H9 (cell line): ENCODE data around the gene TP53BP2. TPM values are rescaled to one million over a fixed set of nuclear protein-coding genes. Genes with fewer than 3 reads are reported as not detected.
A peak's percentile ranks its signal among the peaks of the same experiment; 100 is the strongest.

Experiments
- DNase-seq: peaks from one replicate; pipeline ENCODE4 v3.0.0-alpha.2; 2017
- H2AFZ ChIP-seq: one replicate; pipeline ENCODE4 v1.6.1; 2013; ENCODE audit warnings: mild to moderate bottlenecking, low read length, control low read depth, moderate library complexity
- H2AK5ac ChIP-seq: 2 replicates; pipeline ENCODE4 v1.6.1; 2013; ENCODE audit warnings: low read length, control low read depth, mixed read lengths; ENCODE audit not compliant: insufficient read length
- H2BK120ac ChIP-seq: one replicate; pipeline ENCODE4 v1.6.1; 2013; ENCODE audit warnings: low read depth, mild to moderate bottlenecking, low read length, control low read depth, inconsistent platforms; ENCODE audit not compliant: poor library complexity, severe bottlenecking
- H2BK12ac ChIP-seq: 2 replicates; pipeline ENCODE4 v1.6.1; 2013; ENCODE audit warnings: low read length, control low read depth, mixed read lengths, low read depth; ENCODE audit not compliant: insufficient read length
- H2BK15ac ChIP-seq: 2 replicates; pipeline ENCODE4 v1.6.1; 2013; ENCODE audit warnings: low read depth, low read length, control low read depth
- H2BK20ac ChIP-seq: one replicate; pipeline ENCODE4 v1.6.1; 2013; ENCODE audit warnings: low read depth, mild to moderate bottlenecking, low read length, control low read depth, inconsistent platforms; ENCODE audit not compliant: poor library complexity, severe bottlenecking
- H2BK5ac ChIP-seq: 2 replicates; pipeline ENCODE4 v1.6.1; 2013; ENCODE audit warnings: low read length, control low read depth, mixed read lengths; ENCODE audit not compliant: insufficient read length
- H3K14ac ChIP-seq: 2 replicates; pipeline ENCODE4 v1.6.1; 2013; ENCODE audit warnings: low read length, control low read depth; ENCODE audit not compliant: insufficient read depth
- H3K18ac ChIP-seq: 2 replicates; pipeline ENCODE4 v1.6.1; 2013; ENCODE audit warnings: low read depth, mild to moderate bottlenecking, mixed read lengths, low read length, control low read depth; ENCODE audit not compliant: insufficient read length
- H3K23ac ChIP-seq: 2 replicates; pipeline ENCODE4 v1.6.1; 2013; ENCODE audit warnings: low read length, control low read depth, mixed read lengths, low read depth; ENCODE audit not compliant: insufficient read length
- H3K23me2 ChIP-seq: 2 replicates; pipeline ENCODE4 v1.6.1; 2013; ENCODE audit warnings: low read depth, mild to moderate bottlenecking, mixed read lengths, low read length, control low read depth; ENCODE audit not compliant: insufficient read length, poor library complexity, severe bottlenecking
- H3K27ac ChIP-seq: 2 replicates; pipeline ENCODE4 v1.5.1; 2013; ENCODE audit warnings: low read length, control low read depth, mixed read lengths, low read depth; ENCODE audit not compliant: insufficient read length
- H3K27me3 ChIP-seq: 2 replicates; pipeline ENCODE4 v1.6.1; 2013; ENCODE audit warnings: low read length, control low read depth, inconsistent platforms; ENCODE audit not compliant: insufficient read depth
- H3K4ac ChIP-seq: 2 replicates; pipeline ENCODE4 v1.6.1; 2013; ENCODE audit warnings: low read depth, mild to moderate bottlenecking, control low read depth, inconsistent platforms, low read length, moderate library complexity
- H3K4me1 ChIP-seq: 2 replicates; pipeline ENCODE4 v1.6.1; 2013; ENCODE audit warnings: low read length, control low read depth, inconsistent platforms; ENCODE audit not compliant: insufficient read depth
- H3K4me2 ChIP-seq: 2 replicates; pipeline ENCODE4 v1.6.1; 2013; ENCODE audit warnings: low read length, control low read depth, mixed read lengths; ENCODE audit not compliant: insufficient read length, insufficient read depth
- H3K56ac ChIP-seq: 2 replicates; pipeline ENCODE4 v1.6.1; 2013; ENCODE audit warnings: low read depth, mild to moderate bottlenecking, mixed read lengths, low read length, control low read depth; ENCODE audit not compliant: insufficient read length
- H3K79me1 ChIP-seq: 2 replicates; pipeline ENCODE4 v1.6.1; 2013; ENCODE audit warnings: low read depth, mild to moderate bottlenecking, moderate library complexity, low read length, control low read depth, inconsistent platforms; ENCODE audit not compliant: insufficient read depth, poor library complexity, severe bottlenecking
- H3K79me2 ChIP-seq: 2 replicates; pipeline ENCODE4 v1.6.1; 2013; ENCODE audit warnings: low read length, control low read depth, inconsistent platforms; ENCODE audit not compliant: insufficient read depth
- H3K9ac ChIP-seq: 2 replicates; pipeline ENCODE4 v1.6.1; 2013; ENCODE audit warnings: low read length, control low read depth, mixed read lengths; ENCODE audit not compliant: insufficient read length; ENCODE audit errors: extremely low read depth
- H3K9me3 ChIP-seq: one replicate; pipeline ENCODE4 v1.6.1; 2013; ENCODE audit warnings: low read depth, low read length, inconsistent platforms; ENCODE audit not compliant: control insufficient read depth
- H3T11ph ChIP-seq: one replicate; pipeline ENCODE4 v1.6.1; 2013; ENCODE audit warnings: mild to moderate bottlenecking, low read length, control low read depth, inconsistent platforms
- H4K20me1 ChIP-seq: one replicate; pipeline ENCODE4 v1.6.1; 2013; ENCODE audit not compliant: control insufficient read depth, insufficient read length, insufficient read depth
- H4K5ac ChIP-seq: 2 replicates; pipeline ENCODE4 v1.6.1; 2013; ENCODE audit warnings: low read depth, mild to moderate bottlenecking, mixed read lengths, low read length, control low read depth; ENCODE audit not compliant: insufficient read length
- H4K8ac ChIP-seq: replicated peaks from 2 replicates; pipeline ENCODE4 v1.6.1; 2013; ENCODE audit warnings: low read length, control low read depth, mixed read lengths, low read depth; ENCODE audit not compliant: insufficient read length
- H4K91ac ChIP-seq: 2 replicates; pipeline ENCODE4 v1.6.1; 2013; ENCODE audit warnings: low read depth, mild to moderate bottlenecking, moderate library complexity, mixed read lengths, low read length, control low read depth; ENCODE audit not compliant: insufficient read length
- H3K27ac Mint-ChIP-seq, 3 experiments: 2 replicates in 2 of 3; 3 replicates in 1 of 3; pipeline ENCODE4 v1.8.0; 2020 to 2021; ENCODE audit warnings: mixed read lengths in 3 of 3, mild to moderate bottlenecking in 1 of 3, moderate library complexity in 1 of 3
- H3K27me3 Mint-ChIP-seq: 2 replicates; pipeline ENCODE4 v1.8.0; 2021; ENCODE audit warnings: low read depth, mild to moderate bottlenecking, moderate library complexity, mixed read lengths
- H3K36me3 Mint-ChIP-seq, 3 experiments: 2 replicates in 2 of 3; 3 replicates in 1 of 3; pipeline ENCODE4 v1.8.0; 2020 to 2021; ENCODE audit warnings: low read depth in 3 of 3, mixed read lengths in 3 of 3; ENCODE audit not compliant: insufficient read depth in 1 of 3
- H3K4me1 Mint-ChIP-seq, 2 experiments: 2 replicates each; pipeline ENCODE4 v1.8.0; 2020; ENCODE audit warnings: mixed read lengths in 2 of 2
- H3K4me3 Mint-ChIP-seq, 2 experiments: 2 replicates in 1 of 2; 3 replicates in 1 of 2; pipeline ENCODE4 v1.8.0; 2020 to 2021; ENCODE audit warnings: mild to moderate bottlenecking in 2 of 2, mixed read lengths in 2 of 2, moderate library complexity in 1 of 2
- H3K9me3 Mint-ChIP-seq, 2 experiments: 2 replicates in 1 of 2; 3 replicates in 1 of 2; pipeline ENCODE4 v1.8.0; 2020; ENCODE audit warnings: mild to moderate bottlenecking in 2 of 2, mixed read lengths in 2 of 2, moderate library complexity in 1 of 2
- CTCF ChIP-seq: fragments of 200-600 bp; sonication (generic); conservative IDR thresholded peaks from 3 replicates; pipeline ENCODE4 v1.8.0; 2021; ENCODE audit warnings: antibody characterized with exemption, mild to moderate bottlenecking
- WGBS: extraction: QIAGEN DNeasy Blood & Tissue Kit; methylation state at CpG from one replicate; pipeline ENCODE4 v1.1.7; 2013; ENCODE audit warnings: missing lambda C conversion rate, low lambda C conversion rate, mixed read lengths; ENCODE audit not compliant: insufficient read length; ENCODE audit errors: extremely low coverage; 5-methylcytosine and 5-hydroxymethylcytosine counted together
- total RNA-seq: library from RNA; stranded (reverse); gene quantifications from 2 replicates; pipeline ENCODE4 v1.2.1, GENCODE V29; 2021

TP53BP2 gene
- total RNA-seq, 1 experiment from 2014 or later, result 49.7 TPM

- Histone ChIP-seq H3K23me2 (no peaks in the 10 kb centered on the region), H4K91ac (no peak overlapping the region), H3K27me3 (no peaks in the 10 kb centered on the region), H2BK120ac (no peak overlapping the region), H3K79me1 (no peaks in the 10 kb centered on the region), H3K4me1 (no peaks in the 10 kb centered on the region), H3K56ac (no peak overlapping the region), H3K14ac (no peak overlapping the region), H4K8ac (no peak overlapping the region), H2BK20ac (no peak overlapping the region), H3K27ac (no peak overlapping the region), H3K4me2 (no peak overlapping the region), H2BK12ac (no peak overlapping the region), H3K4ac (no peak overlapping the region), H4K5ac (no peak overlapping the region), H3K23ac (no peak overlapping the region), H3K9ac (no peak overlapping the region), H2BK15ac (no peak overlapping the region), H3K9me3 (no peaks in the 10 kb centered on the region), H3T11ph (no peak overlapping the region), H2AFZ (no peak overlapping the region), H2AK5ac (no peak overlapping the region), H2BK5ac (no peak overlapping the region), H3K18ac (no peak overlapping the region), H4K20me1 (no peaks in the 10 kb centered on the region), H3K79me2 (peaks cover 2% of the 10 kb centered on the region; the same call in 1 of the 2 replicates)
- H3K27ac Mint-ChIP-seq, result peak overlapping the region; percentile 9 to 32 (median 14); a peak in 3 of 7 replicates
- no peaks in the 10 kb centered on the region for H3K27me3 Mint-ChIP-seq
- H3K4me3 Mint-ChIP-seq, result no peak overlapping the region
- DNase-seq, result no peak
- H3K36me3 Mint-ChIP-seq, result peaks cover 34 to 54% (median 46%) of the 10 kb centered on the region in 3 experiments
- H3K9me3 Mint-ChIP-seq, result no peaks in the 10 kb centered on the region
- no peak for TF ChIP-seq CTCF
- no CpG with 5 or more reads among the region's 4 CpGs for WGBS
- peaks cover 4% of the 10 kb centered on the region in 2 experiments for H3K4me1 Mint-ChIP-seq
These were observed 30.5 kb downstream of the TP53BP2 start for GRCh38 chr1:223815020-223815853.
